ENCODE measurements around the gene CBS. TPM values are rescaled to one million over a fixed set of nuclear protein-coding genes. Genes with fewer than 3 reads are reported as not detected.

The CBS gene
- total RNA-seq, 4 donors from 2014 or later, result 13.5 to 33.9 (median 23.4) TPM

- TF ChIP-seq CTCF (IDR thresholded peaks at IDR 0.05), result no peak
- ATAC-seq (ENCODE audit: low FRiP score), result no peak
- no peak for DNase-seq (ENCODE audit: low spot score)
These were observed 51.0 kb downstream of the CBS start for GRCh38 chr21:43024439-43025136.

GRCh38 chr21:43023175-43023574 is 52.5 kb downstream of the CBS start:
- ATAC-seq (ENCODE audit: low FRiP score) (no peak), DNase-seq (ENCODE audit: low spot score) (no peak)
- no peak for TF ChIP-seq CTCF (IDR thresholded peaks at IDR 0.05)

GRCh38 chr21:43021756-43022600 is 53.7 kb downstream of the CBS start:
- ATAC-seq (ENCODE audit: low FRiP score) (no peak), DNase-seq (ENCODE audit: low spot score) (no peak)
- TF ChIP-seq CTCF (IDR thresholded peaks at IDR 0.05), result no peak

- no peak for ATAC-seq (ENCODE audit: low FRiP score)
- TF ChIP-seq CTCF (IDR thresholded peaks at IDR 0.05), result no peak
- no peak for DNase-seq (ENCODE audit: low spot score)
These were observed 54.4 kb downstream of the CBS start for GRCh38 chr21:43021191-43021590.

- no peak for TF ChIP-seq CTCF (IDR thresholded peaks at IDR 0.05)
- DNase-seq (ENCODE audit: low spot score) (no peak), ATAC-seq (ENCODE audit: low FRiP score) (no peak)
These were observed 54.9 kb downstream of the CBS start for GRCh38 chr21:43020771-43021170.

GRCh38 chr21:43020177-43020576 is 55.5 kb downstream of the CBS start:
- TF ChIP-seq CTCF (IDR thresholded peaks at IDR 0.05), result no peak
- ATAC-seq (ENCODE audit: low FRiP score), result no peak
- DNase-seq (ENCODE audit: low spot score), result no peak
